ENCODE data around the gene USP10.
A peak's percentile ranks its signal among the peaks of the same experiment; 100 is the strongest.

Gene USP10

GRCh38 chr16:84764970-84765369, 65.2 kb downstream of the USP10 start:
- H3K27ac ChIP-seq = no peak overlapping the region
- H3K4me3 ChIP-seq = no peak overlapping the region

GRCh38 chr16:84765616-84766580, 66.1 kb downstream of the USP10 start:
- H3K4me3 ChIP-seq = no peak overlapping the region
- no peak overlapping the region for H3K27ac ChIP-seq

- peak overlapping the region in 1 of 21 experiments; percentile 17 for H3K27ac ChIP-seq
- H3K4me3 ChIP-seq = no peak overlapping the region
These were observed 67.4 kb downstream of the USP10 start for GRCh38 chr16:84766978-84767773.

GRCh38 chr16:84768061-84768807, 68.4 kb downstream of the USP10 start:
- H3K27ac ChIP-seq = no peak overlapping the region

GRCh38 chr16:84768808-84769197, 69.0 kb downstream of the USP10 start:
- Histone ChIP-seq H3K27ac (no peak overlapping the region), H3K4me3 (no peak overlapping the region)

More at GRCh38 chr16:84768061-84768807, 68.4 kb downstream of the USP10 start:
- H3K4me3 ChIP-seq = no peak overlapping the region

GRCh38 chr16:84769416-84769815, 69.6 kb downstream of the USP10 start:
- Histone ChIP-seq H3K4me3 (no peak overlapping the region), H3K27ac (no peak overlapping the region)

- H3K4me3 ChIP-seq = no peak overlapping the region
- no peak overlapping the region for H3K27ac ChIP-seq
These were observed 73.5 kb downstream of the USP10 start for GRCh38 chr16:84773312-84773711.

- H3K4me3 ChIP-seq = no peak overlapping the region
- no peak overlapping the region for H3K27ac ChIP-seq
These were observed 75.0 kb downstream of the USP10 start for GRCh38 chr16:84774810-84775209.

GRCh38 chr16:84775262-84775810, 75.5 kb downstream of the USP10 start:
- no peak overlapping the region for H3K4me3 ChIP-seq
- peak overlapping the region in 2 of 21 experiments; percentile 32 to 37 for H3K27ac ChIP-seq

GRCh38 chr16:84777435-84777834, 77.6 kb downstream of the USP10 start:
- H3K27ac ChIP-seq = no peak overlapping the region
- no peak overlapping the region for H3K4me3 ChIP-seq

GRCh38 chr16:84778720-84779119, 78.9 kb downstream of the USP10 start:
- no peak overlapping the region for H3K27ac ChIP-seq

GRCh38 chr16:84780063-84780462, 80.3 kb downstream of the USP10 start:
- Histone ChIP-seq H3K4me3 (no peak overlapping the region), H3K27ac (no peak overlapping the region)

More at GRCh38 chr16:84778720-84779119, 78.9 kb downstream of the USP10 start:
- no peak overlapping the region for H3K4me3 ChIP-seq

- Histone ChIP-seq H3K4me3 (no peak overlapping the region), H3K27ac (no peak overlapping the region)
These were observed 81.0 kb downstream of the USP10 start for GRCh38 chr16:84780544-84781376.

- Histone ChIP-seq H3K27ac (no peak overlapping the region), H3K4me3 (no peak overlapping the region)
These were observed 83.0 kb downstream of the USP10 start for GRCh38 chr16:84782846-84783245.

GRCh38 chr16:84785843-84786581, 86.2 kb downstream of the USP10 start:
- Histone ChIP-seq H3K27ac (no peak overlapping the region), H3K4me3 (no peak overlapping the region)

- H3K27ac ChIP-seq = peak overlapping the region in 3 of 21 experiments; percentile 24 to 72 (median 72)
These were observed 86.9 kb downstream of the USP10 start for GRCh38 chr16:84786605-84787262.

GRCh38 chr16:84787263-84787622, 87.4 kb downstream of the USP10 start:
- peak overlapping the region in 3 of 21 experiments; percentile 24 to 72 (median 72) for H3K27ac ChIP-seq
- no peak overlapping the region for H3K4me3 ChIP-seq

More at GRCh38 chr16:84786605-84787262, 86.9 kb downstream of the USP10 start:
- no peak overlapping the region for H3K4me3 ChIP-seq

Measured in skin epidermis (tissue), 12 donors.